Peyer's patch (tissue), 4 donors: ENCODE data around the gene ACVR1.

ENCODE experiments used
- CTCF ChIP-seq, 6 experiments: fragments of 450-650 bp in 4 of 6; fragments of 200-600 bp in 2 of 6; sonication (generic) in 1 of 6; IDR thresholded peaks; one replicate each; pipeline ENCODE4 v1.5.1; 2017 to 2019; ENCODE audit warnings: antibody characterized with exemption in 6 of 6, mild to moderate bottlenecking in 3 of 6, moderate library complexity in 1 of 6
- POLR2A ChIP-seq, 2 donors: fragments of 450-650 bp; IDR thresholded peaks; one replicate each; pipeline ENCODE4 v1.5.1; 2017; ENCODE audit warnings: antibody characterized with exemption in 2 of 2, mild to moderate bottlenecking in 2 of 2, moderate library complexity in 2 of 2

GRCh38 chr2:157815421-157815820 lies 60.7 kb downstream of the ACVR1 start:
- TF ChIP-seq CTCF (IDR thresholded peaks at IDR 0.05) (no peak), POLR2A (IDR thresholded peaks at IDR 0.05) (no peak)
